GM10248 (cell line): Measurements from ENCODE around the gene SHFL.

Experiments used
- CTCF ChIA-PET: fragments of 300-600 bp; sonication (Branson Sonifier 250); formaldehyde crosslinking; extraction: SDS; loops from one replicate; lab custom pipeline; 2021; ENCODE audit warnings: antibody characterized with exemption; lab: Yijun Ruan, JAX
- POLR2A ChIA-PET: fragments of 350-650 bp; sonication (Branson Sonifier 250); formaldehyde crosslinking; extraction: SDS; loops from one replicate; lab custom pipeline; 2020; ENCODE audit warnings: antibody characterized with exemption; lab: Yijun Ruan, JAX
- DNase-seq: peaks from one replicate; pipeline ENCODE4 v3.0.0; 2012; ENCODE audit errors: extremely low spot score
- CTCF ChIP-seq: IDR thresholded peaks from 2 replicates; pipeline ENCODE4 v1.5.1; 2012; ENCODE audit warnings: mild to moderate bottlenecking, low read depth; ENCODE audit errors: extremely low read depth, missing control alignments, control extremely low read depth

Gene SHFL

GRCh38 chr19:10084803-10085202 lies 1.3 kb upstream of the SHFL start:
- TF ChIP-seq CTCF = no peak
- POLR2A ChIA-PET = no interaction called here
- no peak for DNase-seq
- CTCF ChIA-PET = interaction anchor here (1.6 to 1.8 kb wide), 2 partner anchors 12 to 83 kb away, joined by 3 to 6 read pairs; no protein-coding TSS in a partner anchor

- ChIA-PET POLR2A (no interaction called here), CTCF (no interaction called here)
- no peak for DNase-seq
Observed at GRCh38 chr19:10086591-10087192, 575 bp downstream of the SHFL start.

GRCh38 chr19:10087296-10088061 lies 1.4 kb downstream of the SHFL start:
- ChIA-PET CTCF (no interaction called here), POLR2A (no interaction called here)
- TF ChIP-seq CTCF = no peak
- DNase-seq = no peak

More at GRCh38 chr19:10086591-10087192, 575 bp downstream of the SHFL start:
- TF ChIP-seq CTCF = no peak

- CTCF ChIA-PET = no interaction called here
- DNase-seq = no peak
- no peak for TF ChIP-seq CTCF
- POLR2A ChIA-PET = no interaction called here
Observed at GRCh38 chr19:10088949-10089554, 2.9 kb downstream of the SHFL start.

- no peak for TF ChIP-seq CTCF
Observed at GRCh38 chr19:10089801-10090375, 3.8 kb downstream of the SHFL start.

GRCh38 chr19:10091370-10091687 lies 5.2 kb downstream of the SHFL start:
- CTCF ChIA-PET = interaction anchor here (1.2 kb wide), 1 partner anchor 64 kb away, joined by 3 read pairs; no protein-coding TSS in a partner anchor
- TF ChIP-seq CTCF = no peak
- no peak for DNase-seq
- POLR2A ChIA-PET = no interaction called here

More at GRCh38 chr19:10089801-10090375, 3.8 kb downstream of the SHFL start:
- CTCF ChIA-PET = interaction anchor here (1.4 kb wide), 1 partner anchor 22 kb away, joined by 3 read pairs; the partner anchor contains the start of gene P2RY11
- POLR2A ChIA-PET = no interaction called here
- no peak for DNase-seq
